Neural progenitor cell (in vitro differentiated cells): Measurements from ENCODE around the gene QSOX2.

Experiments
- EZH2 ChIP-seq: fragments of 200-600 bp; sonication (generic); IDR thresholded peaks from 2 replicates; pipeline ENCODE4 v1.6.1; 2017; ENCODE audit warnings: antibody characterized with exemption, mild to moderate bottlenecking, moderate library complexity
- EZH2phosphoT487 ChIP-seq: fragments of 200-600 bp; sonication (generic); IDR thresholded peaks from 2 replicates; pipeline ENCODE4 v1.6.1; 2017; ENCODE audit warnings: antibody characterized with exemption
- TF ChIP-seq, protein P1 (sequence below): fragments of 200-600 bp; sonication (generic); IDR thresholded peaks from 2 replicates; pipeline ENCODE4 v1.5.1; 2017; ENCODE audit warnings: antibody characterized with exemption, mild to moderate bottlenecking

DNA sequence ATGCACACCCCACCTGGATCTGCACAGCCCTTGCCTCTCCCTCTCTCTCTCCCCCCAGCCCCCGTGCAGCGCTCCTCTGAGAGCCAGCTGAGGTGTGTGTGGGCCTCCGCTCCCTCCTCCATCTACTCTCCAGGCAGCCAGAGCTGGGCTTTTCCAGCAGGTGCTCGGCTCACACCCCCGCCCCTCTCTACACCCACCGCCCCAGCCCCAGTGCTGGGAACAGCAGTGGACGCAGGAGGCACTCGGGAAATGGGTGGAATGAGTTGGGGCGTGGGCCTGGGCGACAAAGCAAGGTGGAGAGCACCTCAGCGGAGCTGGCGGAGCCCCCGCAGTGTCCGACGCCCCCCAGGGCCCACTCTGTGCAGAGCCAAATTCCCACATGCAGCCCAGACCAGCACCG is 27.3 kb downstream of the QSOX2 start:
- TF ChIP-seq, protein P1, sequence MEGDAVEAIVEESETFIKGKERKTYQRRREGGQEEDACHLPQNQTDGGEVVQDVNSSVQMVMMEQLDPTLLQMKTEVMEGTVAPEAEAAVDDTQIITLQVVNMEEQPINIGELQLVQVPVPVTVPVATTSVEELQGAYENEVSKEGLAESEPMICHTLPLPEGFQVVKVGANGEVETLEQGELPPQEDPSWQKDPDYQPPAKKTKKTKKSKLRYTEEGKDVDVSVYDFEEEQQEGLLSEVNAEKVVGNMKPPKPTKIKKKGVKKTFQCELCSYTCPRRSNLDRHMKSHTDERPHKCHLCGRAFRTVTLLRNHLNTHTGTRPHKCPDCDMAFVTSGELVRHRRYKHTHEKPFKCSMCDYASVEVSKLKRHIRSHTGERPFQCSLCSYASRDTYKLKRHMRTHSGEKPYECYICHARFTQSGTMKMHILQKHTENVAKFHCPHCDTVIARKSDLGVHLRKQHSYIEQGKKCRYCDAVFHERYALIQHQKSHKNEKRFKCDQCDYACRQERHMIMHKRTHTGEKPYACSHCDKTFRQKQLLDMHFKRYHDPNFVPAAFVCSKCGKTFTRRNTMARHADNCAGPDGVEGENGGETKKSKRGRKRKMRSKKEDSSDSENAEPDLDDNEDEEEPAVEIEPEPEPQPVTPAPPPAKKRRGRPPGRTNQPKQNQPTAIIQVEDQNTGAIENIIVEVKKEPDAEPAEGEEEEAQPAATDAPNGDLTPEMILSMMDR = no peak
- TF ChIP-seq EZH2phosphoT487 (no peak), EZH2 (no peak)
